ENCODE results near the gene OSBPL2.

DNA sequence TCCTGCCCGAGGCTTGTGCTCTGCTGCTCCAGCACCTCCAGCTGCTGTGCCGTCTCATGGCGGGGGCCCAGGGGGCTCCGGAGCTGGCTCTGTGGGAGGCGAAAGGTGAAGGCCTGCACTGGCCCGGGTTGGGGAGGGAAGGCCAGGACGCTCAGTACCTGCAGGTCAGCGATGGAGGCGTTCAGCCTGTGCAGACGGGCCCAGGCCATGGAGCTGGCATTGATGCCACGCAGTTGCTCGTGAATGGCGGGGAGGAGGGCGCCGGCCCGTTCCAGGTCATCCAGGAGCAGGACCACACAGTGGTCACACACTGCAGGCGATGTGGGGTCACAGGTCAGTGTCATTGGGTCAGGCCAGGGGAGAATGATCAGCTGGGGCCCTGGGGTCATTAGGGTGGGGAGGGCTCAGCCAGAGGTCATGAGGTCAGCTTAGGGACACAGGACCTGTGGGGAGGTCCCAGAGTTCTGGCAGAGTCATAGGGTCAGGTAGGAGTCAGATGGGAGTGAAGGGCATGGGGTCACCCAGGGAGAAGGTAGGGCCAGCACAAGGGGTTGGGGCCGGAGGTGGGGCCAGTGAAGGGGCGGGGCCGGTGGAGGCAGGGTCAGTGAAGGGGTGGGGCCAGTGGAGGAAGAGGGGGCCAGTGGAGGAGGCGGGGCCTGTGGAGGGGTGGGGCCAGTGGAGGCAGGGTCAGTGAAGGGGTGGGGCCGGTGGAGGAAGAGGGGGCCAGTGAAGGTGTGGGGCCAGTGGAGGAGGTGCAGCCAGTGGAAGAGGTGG is 82.4 kb downstream of the OSBPL2 start:
- TF ChIP-seq, protein P1, sequence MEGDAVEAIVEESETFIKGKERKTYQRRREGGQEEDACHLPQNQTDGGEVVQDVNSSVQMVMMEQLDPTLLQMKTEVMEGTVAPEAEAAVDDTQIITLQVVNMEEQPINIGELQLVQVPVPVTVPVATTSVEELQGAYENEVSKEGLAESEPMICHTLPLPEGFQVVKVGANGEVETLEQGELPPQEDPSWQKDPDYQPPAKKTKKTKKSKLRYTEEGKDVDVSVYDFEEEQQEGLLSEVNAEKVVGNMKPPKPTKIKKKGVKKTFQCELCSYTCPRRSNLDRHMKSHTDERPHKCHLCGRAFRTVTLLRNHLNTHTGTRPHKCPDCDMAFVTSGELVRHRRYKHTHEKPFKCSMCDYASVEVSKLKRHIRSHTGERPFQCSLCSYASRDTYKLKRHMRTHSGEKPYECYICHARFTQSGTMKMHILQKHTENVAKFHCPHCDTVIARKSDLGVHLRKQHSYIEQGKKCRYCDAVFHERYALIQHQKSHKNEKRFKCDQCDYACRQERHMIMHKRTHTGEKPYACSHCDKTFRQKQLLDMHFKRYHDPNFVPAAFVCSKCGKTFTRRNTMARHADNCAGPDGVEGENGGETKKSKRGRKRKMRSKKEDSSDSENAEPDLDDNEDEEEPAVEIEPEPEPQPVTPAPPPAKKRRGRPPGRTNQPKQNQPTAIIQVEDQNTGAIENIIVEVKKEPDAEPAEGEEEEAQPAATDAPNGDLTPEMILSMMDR (IDR thresholded peaks at IDR 0.05): no peak
- TF ChIP-seq POLR2A (IDR thresholded peaks at IDR 0.05): no peak

Data from testis (tissue), 2 donors.